Bronchial epithelial cell (primary cell): ENCODE data around the gene ITGB3. TPM values are rescaled to one million over a fixed set of nuclear protein-coding genes. Genes with fewer than 3 reads are reported as not detected.

Experiments
- DNase-seq: peaks from one replicate; pipeline ENCODE4 v3.0.0-alpha.2; 2010; ENCODE audit warnings: low read depth
- FAIRE-seq: peaks from 2 replicates; lab custom pipeline; 2011; peaks lifted over from hg19 to GRCh38; lab: Jason Lieb, UNC
- H3K27me3 ChIP-seq: 2 replicates; pipeline ENCODE4 v1.5.1; 2011; ENCODE audit warnings: low read length; ENCODE audit not compliant: control insufficient read depth, insufficient read depth
- H3K36me3 ChIP-seq: 2 replicates; pipeline ENCODE4 v1.5.1; 2011; ENCODE audit warnings: low read length; ENCODE audit not compliant: control insufficient read depth, insufficient read depth
- H3K4me3 ChIP-seq: 2 replicates; pipeline ENCODE4 v1.5.1; 2011; ENCODE audit warnings: mild to moderate bottlenecking, low read depth, low read length, control low read depth
- total RNA-seq: library from RNA; depleted of rRNA; stranded (reverse); fragments of >200 nt; gene quantifications from 2 replicates; pipeline ENCODE4 v1.2.1, GENCODE V29; 2014
- TF ChIP-seq, protein P1 (sequence below): IDR thresholded peaks from 2 replicates; pipeline ENCODE4 v1.5.1; 2011; ENCODE audit warnings: mild to moderate bottlenecking, moderate library complexity, low read length, control low read depth, inconsistent platforms; ENCODE audit not compliant: insufficient read depth, severe bottlenecking

Gene ITGB3
- total RNA-seq, 1 donor from 2014 or later, result 0.26 TPM

DNA sequence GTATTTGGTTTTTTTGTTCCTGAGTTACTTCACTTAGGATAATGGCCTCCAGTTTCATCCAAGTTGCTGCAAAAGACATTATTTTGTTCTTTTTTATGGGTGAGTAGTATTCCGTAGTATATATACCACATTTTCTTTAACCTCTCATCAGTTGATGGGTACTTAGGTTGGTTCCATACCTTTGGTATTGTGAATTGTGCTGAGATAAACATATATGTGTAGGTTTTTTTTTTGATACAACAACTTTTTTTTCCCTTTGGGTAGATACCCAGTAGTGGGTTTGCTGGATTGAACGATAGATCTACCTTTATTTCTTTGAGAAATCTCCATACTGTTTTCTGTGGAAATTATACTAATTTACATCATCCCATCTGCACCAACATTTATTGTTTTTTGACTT, 76.9 kb downstream of the ITGB3 start:
- H3K36me3 ChIP-seq, result no peaks in the 10 kb centered on the region
- TF ChIP-seq, protein P1, sequence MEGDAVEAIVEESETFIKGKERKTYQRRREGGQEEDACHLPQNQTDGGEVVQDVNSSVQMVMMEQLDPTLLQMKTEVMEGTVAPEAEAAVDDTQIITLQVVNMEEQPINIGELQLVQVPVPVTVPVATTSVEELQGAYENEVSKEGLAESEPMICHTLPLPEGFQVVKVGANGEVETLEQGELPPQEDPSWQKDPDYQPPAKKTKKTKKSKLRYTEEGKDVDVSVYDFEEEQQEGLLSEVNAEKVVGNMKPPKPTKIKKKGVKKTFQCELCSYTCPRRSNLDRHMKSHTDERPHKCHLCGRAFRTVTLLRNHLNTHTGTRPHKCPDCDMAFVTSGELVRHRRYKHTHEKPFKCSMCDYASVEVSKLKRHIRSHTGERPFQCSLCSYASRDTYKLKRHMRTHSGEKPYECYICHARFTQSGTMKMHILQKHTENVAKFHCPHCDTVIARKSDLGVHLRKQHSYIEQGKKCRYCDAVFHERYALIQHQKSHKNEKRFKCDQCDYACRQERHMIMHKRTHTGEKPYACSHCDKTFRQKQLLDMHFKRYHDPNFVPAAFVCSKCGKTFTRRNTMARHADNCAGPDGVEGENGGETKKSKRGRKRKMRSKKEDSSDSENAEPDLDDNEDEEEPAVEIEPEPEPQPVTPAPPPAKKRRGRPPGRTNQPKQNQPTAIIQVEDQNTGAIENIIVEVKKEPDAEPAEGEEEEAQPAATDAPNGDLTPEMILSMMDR, result no peak
- H3K4me3 ChIP-seq, result no peak overlapping the region
- no peak for FAIRE-seq
- no peak for DNase-seq
- H3K27me3 ChIP-seq, result no peaks in the 10 kb centered on the region

- TF ChIP-seq, protein P1, result no peak
- Histone ChIP-seq H3K4me3 (no peak overlapping the region), H3K36me3 (no peaks in the 10 kb centered on the region), H3K27me3 (no peaks in the 10 kb centered on the region)
- FAIRE-seq (no peak), DNase-seq (no peak)
Measured at GRCh38 chr17:47332287-47332686, 78.7 kb downstream of the ITGB3 start.

DNA sequence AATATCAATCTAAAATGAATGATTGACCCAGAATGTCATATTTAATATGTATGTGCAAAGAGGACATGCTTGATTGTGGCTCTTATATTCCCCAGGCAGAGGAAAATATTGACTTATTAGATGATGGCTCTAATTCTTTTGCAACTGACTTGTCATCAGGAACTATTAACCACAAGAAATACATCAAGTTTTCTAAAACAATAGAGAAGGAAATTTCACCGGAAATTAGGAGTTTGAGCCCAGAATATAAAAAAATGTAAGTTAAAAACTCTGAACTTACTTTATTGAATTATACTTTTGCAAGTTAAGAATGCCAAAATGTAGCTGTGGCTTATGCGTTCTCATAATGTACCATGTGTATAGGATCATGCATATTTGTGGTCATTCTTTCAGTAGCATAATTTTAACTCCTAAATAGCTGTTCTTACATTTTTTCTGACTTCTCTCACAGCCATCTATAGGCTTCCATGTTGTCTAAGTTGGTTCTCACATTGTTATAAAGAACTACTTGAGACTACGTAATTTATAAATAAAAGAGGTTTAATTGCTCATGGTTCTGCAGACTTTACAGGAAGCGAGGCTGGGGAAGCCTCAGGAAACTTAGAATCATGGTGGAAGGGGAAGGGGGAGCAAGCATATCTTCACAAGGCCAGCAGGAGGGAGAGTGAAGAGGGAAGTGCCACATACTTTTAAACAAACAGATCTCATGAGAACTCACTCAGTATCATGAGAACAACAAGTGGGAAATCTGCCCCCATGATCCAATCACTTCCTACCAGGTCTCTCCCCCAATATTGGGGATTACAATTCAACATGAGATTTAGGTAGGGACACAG, 81.7 kb downstream of the ITGB3 start:
- FAIRE-seq (no peak), DNase-seq (no peak)
- H3K4me3 ChIP-seq, result no peak overlapping the region
- TF ChIP-seq, protein P1, result no peak
- H3K36me3 ChIP-seq, result no peaks in the 10 kb centered on the region
- no peaks in the 10 kb centered on the region for H3K27me3 ChIP-seq

- no peak for DNase-seq
- no peak for FAIRE-seq
- Histone ChIP-seq H3K27me3 (no peaks in the 10 kb centered on the region), H3K36me3 (no peaks in the 10 kb centered on the region), H3K4me3 (no peak overlapping the region)
- TF ChIP-seq, protein P1, result no peak
Measured at GRCh38 chr17:47338026-47338425, 84.4 kb downstream of the ITGB3 start.

GRCh38 chr17:47352848-47353247, 99.2 kb downstream of the ITGB3 start:
- Histone ChIP-seq H3K27me3 (no peaks in the 10 kb centered on the region), H3K4me3 (no peak overlapping the region), H3K36me3 (no peaks in the 10 kb centered on the region)
- TF ChIP-seq, protein P1, result no peak
- FAIRE-seq, result no peak
- DNase-seq, result no peak

DNA sequence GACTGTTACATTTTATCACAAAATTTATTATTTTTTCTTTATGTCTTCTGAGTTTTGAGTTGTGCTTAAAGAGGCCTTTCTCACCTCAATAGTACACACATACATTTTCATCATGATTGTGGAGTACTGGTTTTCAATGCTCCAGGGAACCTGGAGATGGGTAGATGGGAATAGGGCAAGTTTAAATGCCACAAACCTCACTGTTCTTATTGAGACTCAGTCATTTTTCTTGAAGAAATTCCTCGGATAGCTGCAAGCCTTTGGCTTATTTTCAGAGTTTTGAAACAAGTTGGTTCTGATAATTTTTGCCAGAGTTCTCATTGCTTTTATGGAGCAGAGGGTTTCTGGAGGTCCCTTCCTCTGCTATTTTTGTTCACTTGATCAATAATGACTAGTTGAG, 105.0 kb downstream of the ITGB3 start:
- Histone ChIP-seq H3K4me3 (no peak overlapping the region), H3K36me3 (no peaks in the 10 kb centered on the region), H3K27me3 (no peaks in the 10 kb centered on the region)
- DNase-seq (no peak), FAIRE-seq (no peak)
- TF ChIP-seq, protein P1, result no peak
